Mesodermal cell (in vitro differentiated cells): ENCODE results near the gene HIC1.

Experiments
- H3K27ac ChIP-seq: 2 replicates; pipeline ENCODE4 v1.7.0; 2013; ENCODE audit warnings: mild to moderate bottlenecking, low read depth, low read length, moderate library complexity; ENCODE audit not compliant: severe bottlenecking
- H3K36me3 ChIP-seq: 2 replicates; pipeline ENCODE4 v1.7.1; 2013; ENCODE audit warnings: mild to moderate bottlenecking, low read length, moderate library complexity; ENCODE audit not compliant: control insufficient read depth, insufficient read depth
- H3K4me1 ChIP-seq: one replicate; pipeline ENCODE4 v1.7.1; 2013; ENCODE audit warnings: mild to moderate bottlenecking, low read length; ENCODE audit not compliant: insufficient read depth, control insufficient read depth, poor library complexity, severe bottlenecking
- H3K4me3 ChIP-seq: 2 replicates; pipeline ENCODE4 v1.7.0; 2013; ENCODE audit warnings: low read length, control low read depth, mild to moderate bottlenecking; ENCODE audit not compliant: insufficient read depth, poor library complexity, severe bottlenecking; ENCODE audit errors: extremely low read depth
- H3K9me3 ChIP-seq: 2 replicates; pipeline ENCODE4 v1.7.1; 2013; ENCODE audit warnings: mild to moderate bottlenecking, low read length, moderate library complexity; ENCODE audit not compliant: control insufficient read depth
- WGBS, 2 experiments: methylation state at CpG; one replicate each; pipeline ENCODE4 v1.1.5; 2013; ENCODE audit warnings: missing lambda C conversion rate in 2 of 2; ENCODE audit not compliant: insufficient coverage in 2 of 2; 5-methylcytosine and 5-hydroxymethylcytosine counted together

HIC1 gene

DNA sequence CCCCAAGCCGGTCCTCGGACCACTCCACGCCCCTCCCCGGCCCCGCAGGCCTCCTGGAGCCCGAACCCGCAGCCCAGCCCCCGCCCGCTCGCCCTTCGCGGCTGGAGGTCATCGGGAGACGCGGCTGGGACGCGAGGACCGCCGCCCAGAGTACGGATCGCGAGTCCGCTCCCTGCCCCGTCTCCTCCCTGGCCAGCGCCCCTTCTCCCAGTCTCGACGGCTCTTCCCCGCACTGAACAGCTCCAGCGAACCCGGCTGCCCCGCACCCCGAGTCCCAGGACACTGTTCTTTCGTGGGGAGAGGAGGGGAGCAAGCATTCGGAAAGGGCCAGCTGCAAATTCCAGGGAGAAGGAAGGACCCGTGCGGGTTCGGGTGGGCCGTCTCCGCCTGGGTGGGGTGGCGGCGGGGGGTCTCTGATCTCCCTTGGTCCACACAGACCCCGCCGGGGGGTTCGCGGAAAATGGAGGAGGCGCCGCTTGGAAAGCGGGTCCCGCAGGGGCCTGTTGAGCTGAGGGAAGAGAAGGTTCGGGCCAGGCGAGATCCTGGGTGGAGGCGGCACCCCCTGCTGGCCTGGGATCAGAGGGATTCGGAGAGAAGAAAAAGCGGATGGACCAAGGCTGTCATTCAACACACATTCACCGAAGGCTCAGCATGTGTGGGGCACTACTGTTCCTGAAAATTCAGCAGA is 29.1 kb upstream of the HIC1 start:
- WGBS, 2 experiments, result 1 to 2% methylated on average over 39 to 47 of the region's 55 CpGs
- H3K36me3 ChIP-seq, result no peaks in the 10 kb centered on the region
- peaks cover under 1% of the 10 kb centered on the region for H3K4me1 ChIP-seq
- H3K27ac ChIP-seq, result no peak overlapping the region
- H3K4me3 ChIP-seq, result peak overlapping the region; percentile 42
- no peaks in the 10 kb centered on the region for H3K9me3 ChIP-seq

DNA sequence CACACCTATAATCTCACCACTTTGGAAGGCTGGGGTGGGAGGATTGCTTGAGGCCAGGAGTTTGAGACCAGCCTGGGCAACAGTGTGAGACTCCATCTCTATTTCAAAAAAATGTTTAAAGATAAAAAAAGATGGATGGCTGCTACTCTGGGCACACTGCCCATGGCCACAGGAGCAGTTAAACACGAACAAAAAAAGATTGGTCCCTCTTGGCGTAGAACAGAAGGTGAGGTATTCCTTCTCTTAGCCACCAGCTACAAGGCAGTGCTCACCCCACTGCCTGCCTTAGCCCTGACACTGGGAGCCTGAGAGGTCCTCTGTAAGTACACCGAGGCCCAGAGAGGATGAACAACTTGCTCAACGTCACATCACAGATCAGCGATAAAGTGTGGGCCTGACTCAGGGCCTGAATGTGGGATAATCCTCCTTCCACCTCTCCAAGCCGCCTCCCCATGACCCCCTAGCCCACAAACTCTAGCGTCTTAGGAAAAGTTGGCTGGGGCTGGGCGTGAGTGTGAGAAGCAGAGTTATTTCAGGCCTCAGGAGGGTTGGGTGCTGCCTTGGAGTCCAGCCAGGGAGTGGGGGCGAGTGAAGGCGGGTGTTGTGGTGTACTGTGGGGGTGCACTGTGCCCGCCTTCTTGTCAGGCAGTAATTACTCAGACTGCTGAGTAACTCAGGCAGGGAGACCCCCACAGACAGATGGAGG is 27.2 kb upstream of the HIC1 start:
- peaks cover 3% of the 10 kb centered on the region for H3K4me1 ChIP-seq
- no peak overlapping the region for H3K4me3 ChIP-seq
- no peaks in the 10 kb centered on the region for H3K9me3 ChIP-seq
- 90% methylated on average over 6 to 9 of the region's 11 CpGs for WGBS, 2 experiments
- no peaks in the 10 kb centered on the region for H3K36me3 ChIP-seq
- H3K27ac ChIP-seq, result no peak overlapping the region

DNA sequence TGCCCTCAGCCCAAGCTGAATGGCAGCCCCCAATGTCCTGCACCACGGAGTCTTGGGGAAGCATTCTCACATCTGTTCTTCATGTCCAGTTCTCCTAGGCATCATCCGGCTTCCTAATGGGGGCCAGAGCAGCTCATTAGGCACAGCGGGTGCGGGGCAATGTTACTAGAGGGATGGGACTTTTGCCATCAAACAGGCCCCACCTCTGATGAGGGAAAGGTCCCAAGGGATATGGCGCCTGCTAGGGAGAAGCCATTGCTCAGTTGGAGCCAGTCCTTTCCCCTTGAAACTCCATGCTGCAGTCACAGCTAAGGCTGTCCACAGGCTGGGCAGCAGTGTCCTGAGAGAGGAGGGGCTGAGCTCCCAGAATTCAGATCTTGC is 26.7 kb upstream of the HIC1 start:
- Histone ChIP-seq H3K9me3 (no peaks in the 10 kb centered on the region), H3K36me3 (peaks cover under 1% of the 10 kb centered on the region), H3K27ac (no peak overlapping the region), H3K4me3 (no peak overlapping the region), H3K4me1 (peaks cover 3% of the 10 kb centered on the region)
- 86 to 88% methylated on average over 5 of the region's 5 CpGs for WGBS, 2 experiments

DNA sequence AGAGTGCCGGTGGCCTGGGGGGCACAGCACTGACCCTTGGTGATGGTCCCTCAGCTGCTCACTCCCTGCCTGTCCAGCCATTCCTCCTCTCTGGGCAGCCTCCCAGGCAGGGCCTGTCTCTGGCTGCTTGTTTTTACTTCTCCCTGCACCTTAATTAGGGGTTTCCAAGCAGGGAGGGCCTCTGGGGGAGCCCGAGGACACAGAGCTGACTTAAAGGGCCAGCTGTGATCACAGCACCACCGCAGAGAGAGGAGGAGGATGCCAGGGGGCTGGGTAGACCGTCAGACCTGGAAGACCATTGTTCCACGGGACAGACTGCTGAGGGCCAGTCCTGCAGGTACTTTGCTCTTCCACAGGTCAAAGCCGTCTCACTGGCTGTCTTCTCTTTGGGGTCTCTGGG is 26.2 kb upstream of the HIC1 start:
- 59 to 64% methylated on average over 6 of the region's 6 CpGs for WGBS, 2 experiments
- Histone ChIP-seq H3K9me3 (no peaks in the 10 kb centered on the region), H3K27ac (no peak overlapping the region), H3K4me1 (peaks cover 3% of the 10 kb centered on the region), H3K36me3 (peaks cover 6% of the 10 kb centered on the region), H3K4me3 (no peak overlapping the region)

DNA sequence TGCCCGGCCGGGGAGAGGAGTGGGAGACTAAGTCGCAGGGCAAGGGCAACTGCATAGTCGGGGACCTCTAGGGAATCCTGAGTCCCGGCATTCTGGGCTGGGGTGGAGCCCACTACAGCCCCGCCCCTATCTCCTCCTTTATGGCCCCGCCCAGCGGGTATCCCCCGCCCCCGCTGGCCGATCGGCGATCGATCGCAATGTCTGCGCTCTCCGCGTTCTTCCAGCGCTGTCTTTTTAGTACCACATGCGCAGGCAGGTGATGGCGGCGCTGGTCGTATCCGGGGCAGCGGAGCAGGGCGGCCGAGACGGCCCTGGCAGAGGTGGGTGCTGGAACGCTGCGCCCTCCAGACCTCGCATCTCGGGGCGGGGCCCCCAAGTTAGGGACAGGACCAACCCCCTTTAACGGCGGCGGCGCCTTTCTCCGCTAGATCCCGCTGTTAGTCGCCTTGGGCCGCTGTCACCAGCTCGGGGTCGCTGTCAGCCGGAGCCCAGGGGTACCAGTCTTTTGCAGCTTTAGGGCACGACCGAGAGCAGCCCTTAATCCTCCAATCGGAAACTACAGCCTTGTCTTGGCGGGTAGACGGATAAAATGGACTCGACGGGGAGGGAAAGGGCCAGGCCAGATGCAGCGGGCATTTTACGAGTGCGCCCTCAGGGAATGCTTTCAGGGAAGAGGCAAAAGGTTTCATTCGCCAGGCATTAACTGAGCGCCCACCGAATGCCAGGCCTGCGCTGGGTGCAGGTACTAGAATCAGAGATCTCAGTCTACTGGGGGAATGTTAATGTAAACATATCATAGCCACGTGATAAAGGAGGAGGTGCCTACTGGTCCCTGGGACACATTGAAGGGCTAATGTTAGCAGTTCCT is 24.8 kb upstream of the HIC1 start, which contains the start of gene DPH1:
TSS of gene DPH1 (plus strand) at position 243 of the 868 bp plus-strand sequence. CDS start at position 260, 17 bp downstream.
- Histone ChIP-seq H3K36me3 (peaks cover 8% of the 10 kb centered on the region), H3K4me1 (peaks cover 7% of the 10 kb centered on the region), H3K27ac (peak within 1 kb of the TSS; percentile 59), H3K4me3 (peak within 1 kb of the TSS; percentile 100), H3K9me3 (no peaks in the 10 kb centered on the region)
- WGBS, 2 experiments, result 1 to 3% methylated on average over 47 to 54 of the region's 59 CpGs

DNA sequence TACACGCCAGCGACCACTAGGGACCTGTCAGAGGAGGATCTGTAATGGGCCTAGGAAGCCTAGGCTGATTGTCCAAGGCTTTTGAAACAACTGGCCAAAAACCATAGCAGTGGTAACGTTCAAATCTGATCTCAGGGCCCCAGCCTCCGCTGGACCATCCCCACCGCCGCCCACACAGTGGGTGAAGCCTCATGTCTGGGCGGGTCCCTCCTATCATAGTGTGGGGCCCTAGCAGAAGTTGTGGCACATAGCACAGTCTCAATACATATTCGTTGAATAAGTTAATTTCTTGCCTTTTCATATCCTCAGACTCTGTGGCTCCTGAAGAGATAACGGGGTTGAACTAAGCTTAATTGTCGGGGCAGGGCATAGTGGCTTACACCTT is 24.1 kb upstream of the HIC1 start:
- H3K4me3 ChIP-seq, result peak overlapping the region; percentile 100
- H3K9me3 ChIP-seq, result no peaks in the 10 kb centered on the region
- H3K36me3 ChIP-seq, result peaks cover 8% of the 10 kb centered on the region
- peaks cover 7% of the 10 kb centered on the region for H3K4me1 ChIP-seq
- 29 to 36% methylated on average over 9 to 10 of the region's 10 CpGs for WGBS, 2 experiments
- H3K27ac ChIP-seq, result no peak overlapping the region

DNA sequence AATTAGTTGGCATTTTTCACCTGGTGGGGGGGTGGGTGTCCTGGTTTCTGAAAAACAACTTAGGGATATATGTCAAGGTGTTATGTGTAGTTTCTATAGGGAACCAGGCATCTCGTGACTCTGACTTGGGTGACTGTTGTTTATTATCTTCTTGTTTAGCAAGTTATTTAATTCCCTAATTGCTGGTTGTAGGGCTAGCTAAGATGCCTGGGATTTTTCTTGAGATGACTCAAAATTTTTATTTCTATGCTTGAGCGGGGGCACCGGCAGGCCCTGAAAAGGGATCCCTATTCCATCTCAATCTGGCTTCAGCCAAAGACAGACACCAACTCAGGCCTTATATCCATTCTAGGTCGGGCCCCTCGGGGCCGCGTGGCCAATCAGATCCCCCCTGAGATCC is 21.8 kb upstream of the HIC1 start:
- peaks cover 7% of the 10 kb centered on the region for H3K4me1 ChIP-seq
- H3K4me3 ChIP-seq, result no peak overlapping the region
- H3K9me3 ChIP-seq, result no peaks in the 10 kb centered on the region
- no peak overlapping the region for H3K27ac ChIP-seq
- H3K36me3 ChIP-seq, result peaks cover 16% of the 10 kb centered on the region
- 83 to 97% methylated on average over 3 to 4 of the region's 7 CpGs for WGBS, 2 experiments

DNA sequence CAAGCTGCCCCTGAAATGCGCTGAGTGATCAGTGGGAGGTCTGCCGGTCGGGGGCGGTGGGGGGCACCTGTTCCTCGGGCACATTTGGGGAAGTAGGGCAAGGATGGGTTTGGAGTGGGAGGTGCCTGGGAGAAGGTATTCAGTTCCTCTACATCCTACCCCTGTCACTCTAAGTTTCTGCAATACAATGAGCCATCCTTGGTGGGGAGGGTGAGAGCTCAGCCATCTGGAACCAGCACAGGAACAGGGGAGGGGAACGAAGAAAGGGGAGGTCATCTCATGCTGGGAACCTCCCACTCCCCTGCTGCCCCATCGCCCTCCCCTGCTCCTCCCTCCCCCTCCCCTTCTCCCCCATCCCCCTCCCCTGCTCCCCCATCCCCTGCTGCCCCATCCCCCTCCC is 20.7 kb upstream of the HIC1 start:
- H3K4me3 ChIP-seq, result no peak overlapping the region
- peaks cover 23% of the 10 kb centered on the region for H3K36me3 ChIP-seq
- H3K27ac ChIP-seq, result no peak overlapping the region
- 79 to 100% methylated on average over 1 to 4 of the region's 7 CpGs for WGBS, 2 experiments
- peaks cover 7% of the 10 kb centered on the region for H3K4me1 ChIP-seq
- H3K9me3 ChIP-seq, result no peaks in the 10 kb centered on the region

DNA sequence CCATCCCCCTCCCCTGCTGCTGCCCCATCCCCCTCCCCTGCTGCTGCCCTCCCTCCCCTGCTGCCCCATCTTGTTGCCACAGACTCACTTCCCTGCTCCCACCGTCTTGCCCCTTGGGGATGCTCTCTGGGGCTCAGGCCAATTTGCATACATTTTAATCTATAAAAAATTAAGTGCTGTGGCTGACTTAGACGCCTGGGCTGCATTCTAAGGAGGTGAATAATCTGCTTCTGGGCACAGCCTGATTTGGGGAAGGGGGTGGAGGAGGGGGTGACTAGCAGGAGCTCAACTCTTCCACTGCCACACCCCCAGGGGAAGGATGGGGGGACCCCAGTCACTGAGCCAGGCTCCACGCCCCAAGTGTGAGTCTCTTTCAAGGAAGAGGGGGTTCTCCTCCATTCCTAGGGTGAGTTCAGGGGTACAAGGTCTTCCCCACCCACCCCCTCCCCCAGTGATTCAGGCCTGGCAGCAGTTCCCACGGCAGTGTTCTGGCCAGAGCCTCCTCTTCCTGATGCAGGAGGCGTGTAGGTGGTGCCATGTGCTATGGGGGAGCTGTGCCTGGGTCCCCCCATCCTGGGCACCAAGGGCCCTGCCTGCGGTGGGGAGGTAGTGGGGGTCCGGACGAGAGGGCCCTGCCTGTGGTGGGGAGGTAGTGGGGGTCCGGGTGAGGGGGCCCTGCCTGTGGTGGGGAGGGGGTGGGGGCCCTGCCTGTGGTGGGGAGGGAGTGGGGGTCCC is 19.9 kb upstream of the HIC1 start:
- Histone ChIP-seq H3K36me3 (peaks cover 26% of the 10 kb centered on the region), H3K4me1 (peaks cover 7% of the 10 kb centered on the region), H3K4me3 (no peak overlapping the region), H3K27ac (no peak overlapping the region), H3K9me3 (no peaks in the 10 kb centered on the region)
- no CpG with 5 or more reads among the region's 9 CpGs for WGBS, 2 experiments
